ENCODE results near the gene SBF1.

Gene SBF1

DNA sequence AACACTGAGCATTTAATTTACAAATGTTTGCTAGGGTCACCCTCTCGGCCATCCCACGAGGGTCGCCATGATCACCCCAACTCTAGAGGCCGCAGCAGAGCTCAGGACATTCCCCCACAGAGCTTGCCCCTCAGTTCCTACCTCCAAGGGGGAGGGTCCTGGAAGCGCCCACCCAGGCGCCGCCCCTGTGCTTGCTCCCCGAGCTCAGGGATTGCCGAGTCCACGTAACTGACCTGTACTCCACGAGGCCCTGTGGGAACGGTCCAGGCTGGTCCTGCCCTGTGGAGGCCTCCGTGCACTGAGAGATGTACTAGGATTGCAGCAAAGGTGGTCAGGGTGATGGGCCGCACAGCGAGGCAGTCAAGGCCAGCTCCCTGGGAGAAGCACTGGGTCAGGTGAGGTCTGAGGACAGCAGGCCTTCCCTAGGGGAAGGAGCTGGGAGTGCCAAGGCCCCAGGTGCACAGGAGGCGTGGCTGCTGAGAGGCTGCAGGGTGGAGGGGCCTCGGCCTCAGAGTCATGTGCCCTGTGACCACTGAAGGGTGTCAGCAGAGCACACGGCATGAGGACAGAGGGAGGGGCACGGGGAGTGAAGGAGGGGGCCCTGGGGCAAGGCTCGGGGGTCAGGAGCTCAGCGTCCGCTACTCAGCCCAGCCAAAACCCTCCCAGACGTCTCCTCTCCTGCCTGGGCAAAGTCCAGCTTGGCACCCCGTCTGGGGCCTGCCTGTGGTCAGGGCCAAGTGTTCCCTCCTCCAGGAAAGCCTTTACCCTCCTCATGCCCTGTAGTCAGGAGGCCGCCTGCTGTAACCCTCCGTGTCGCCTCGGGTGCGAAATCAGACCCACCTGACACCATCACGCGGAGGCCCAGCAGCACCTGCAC lies 9.4 kb upstream of the SBF1 start (continued):
- TF ChIP-seq, protein P1, sequence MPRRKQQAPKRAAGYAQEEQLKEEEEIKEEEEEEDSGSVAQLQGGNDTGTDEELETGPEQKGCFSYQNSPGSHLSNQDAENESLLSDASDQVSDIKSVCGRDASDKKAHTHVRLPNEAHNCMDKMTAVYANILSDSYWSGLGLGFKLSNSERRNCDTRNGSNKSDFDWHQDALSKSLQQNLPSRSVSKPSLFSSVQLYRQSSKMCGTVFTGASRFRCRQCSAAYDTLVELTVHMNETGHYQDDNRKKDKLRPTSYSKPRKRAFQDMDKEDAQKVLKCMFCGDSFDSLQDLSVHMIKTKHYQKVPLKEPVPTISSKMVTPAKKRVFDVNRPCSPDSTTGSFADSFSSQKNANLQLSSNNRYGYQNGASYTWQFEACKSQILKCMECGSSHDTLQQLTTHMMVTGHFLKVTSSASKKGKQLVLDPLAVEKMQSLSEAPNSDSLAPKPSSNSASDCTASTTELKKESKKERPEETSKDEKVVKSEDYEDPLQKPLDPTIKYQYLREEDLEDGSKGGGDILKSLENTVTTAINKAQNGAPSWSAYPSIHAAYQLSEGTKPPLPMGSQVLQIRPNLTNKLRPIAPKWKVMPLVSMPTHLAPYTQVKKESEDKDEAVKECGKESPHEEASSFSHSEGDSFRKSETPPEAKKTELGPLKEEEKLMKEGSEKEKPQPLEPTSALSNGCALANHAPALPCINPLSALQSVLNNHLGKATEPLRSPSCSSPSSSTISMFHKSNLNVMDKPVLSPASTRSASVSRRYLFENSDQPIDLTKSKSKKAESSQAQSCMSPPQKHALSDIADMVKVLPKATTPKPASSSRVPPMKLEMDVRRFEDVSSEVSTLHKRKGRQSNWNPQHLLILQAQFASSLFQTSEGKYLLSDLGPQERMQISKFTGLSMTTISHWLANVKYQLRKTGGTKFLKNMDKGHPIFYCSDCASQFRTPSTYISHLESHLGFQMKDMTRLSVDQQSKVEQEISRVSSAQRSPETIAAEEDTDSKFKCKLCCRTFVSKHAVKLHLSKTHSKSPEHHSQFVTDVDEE (CRISPR knock-in tag; IDR thresholded peaks at IDR 0.05), result no peak
- no peak for TF ChIP-seq RARB (CRISPR knock-in tag; IDR thresholded peaks at IDR 0.05)
- TF ChIP-seq ISL1 (CRISPR knock-in tag; IDR thresholded peaks at IDR 0.05), result no peak
- no peak for TF ChIP-seq ZNF565 (CRISPR knock-in tag; conservative IDR thresholded peaks at IDR 0.05; ENCODE audit: low read depth)

DNA sequence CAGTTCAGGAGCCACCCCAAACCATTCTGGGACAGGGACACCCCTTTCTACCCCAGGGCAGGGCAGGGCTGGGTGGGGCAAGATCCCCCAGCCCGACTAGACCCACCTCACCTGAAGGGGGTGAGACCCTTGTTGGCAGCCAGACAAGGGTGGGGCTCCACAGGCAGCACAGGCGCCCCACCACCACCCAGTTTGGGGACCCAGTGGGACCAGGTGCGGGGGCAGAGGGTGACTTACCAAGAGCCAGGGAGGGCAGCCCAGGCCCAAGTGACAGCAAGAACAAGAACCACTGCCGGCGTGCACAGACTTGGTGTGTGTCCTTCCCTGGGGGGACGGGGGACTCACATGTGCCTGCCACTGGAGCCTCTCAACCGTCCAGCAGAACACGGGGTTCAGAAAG lies 8.7 kb upstream of the SBF1 start:
- TF ChIP-seq, protein P2, sequence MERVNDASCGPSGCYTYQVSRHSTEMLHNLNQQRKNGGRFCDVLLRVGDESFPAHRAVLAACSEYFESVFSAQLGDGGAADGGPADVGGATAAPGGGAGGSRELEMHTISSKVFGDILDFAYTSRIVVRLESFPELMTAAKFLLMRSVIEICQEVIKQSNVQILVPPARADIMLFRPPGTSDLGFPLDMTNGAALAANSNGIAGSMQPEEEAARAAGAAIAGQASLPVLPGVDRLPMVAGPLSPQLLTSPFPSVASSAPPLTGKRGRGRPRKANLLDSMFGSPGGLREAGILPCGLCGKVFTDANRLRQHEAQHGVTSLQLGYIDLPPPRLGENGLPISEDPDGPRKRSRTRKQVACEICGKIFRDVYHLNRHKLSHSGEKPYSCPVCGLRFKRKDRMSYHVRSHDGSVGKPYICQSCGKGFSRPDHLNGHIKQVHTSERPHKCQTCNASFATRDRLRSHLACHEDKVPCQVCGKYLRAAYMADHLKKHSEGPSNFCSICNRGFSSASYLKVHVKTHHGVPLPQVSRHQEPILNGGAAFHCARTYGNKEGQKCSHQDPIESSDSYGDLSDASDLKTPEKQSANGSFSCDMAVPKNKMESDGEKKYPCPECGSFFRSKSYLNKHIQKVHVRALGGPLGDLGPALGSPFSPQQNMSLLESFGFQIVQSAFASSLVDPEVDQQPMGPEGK (CRISPR knock-in tag; IDR thresholded peaks at IDR 0.05; ENCODE audit: borderline replicate concordance), result no peak
- TF ChIP-seq TCF4 (CRISPR knock-in tag; IDR thresholded peaks at IDR 0.05; ENCODE audit: borderline replicate concordance) (no peak), ZNF70 (CRISPR knock-in tag; IDR thresholded peaks at IDR 0.05) (no peak)
- ATAC-seq, result no peak

DNA sequence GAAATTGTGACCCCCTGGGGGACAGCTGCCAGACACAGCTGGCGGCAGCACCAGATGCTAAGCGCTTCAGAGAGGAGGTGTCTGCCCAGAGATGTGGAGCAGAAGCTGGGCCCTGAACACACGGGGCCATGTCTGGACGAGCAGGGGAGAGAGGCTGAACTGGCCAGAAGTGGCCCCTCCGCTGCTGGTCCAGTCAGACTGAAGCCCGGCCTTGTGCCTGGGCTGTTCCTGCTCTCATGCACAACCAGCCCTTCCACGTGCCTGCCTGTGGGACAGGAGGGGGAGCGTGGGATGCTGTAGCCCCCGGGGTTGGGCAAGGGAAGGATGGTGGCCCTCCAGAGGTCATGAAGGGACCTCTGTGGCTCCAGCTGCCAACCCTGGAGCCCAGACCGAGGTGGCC lies 8.3 kb upstream of the SBF1 start:
- ATAC-seq, result no peak
- no peak for TF ChIP-seq ISL1 (CRISPR knock-in tag; IDR thresholded peaks at IDR 0.05)

DNA sequence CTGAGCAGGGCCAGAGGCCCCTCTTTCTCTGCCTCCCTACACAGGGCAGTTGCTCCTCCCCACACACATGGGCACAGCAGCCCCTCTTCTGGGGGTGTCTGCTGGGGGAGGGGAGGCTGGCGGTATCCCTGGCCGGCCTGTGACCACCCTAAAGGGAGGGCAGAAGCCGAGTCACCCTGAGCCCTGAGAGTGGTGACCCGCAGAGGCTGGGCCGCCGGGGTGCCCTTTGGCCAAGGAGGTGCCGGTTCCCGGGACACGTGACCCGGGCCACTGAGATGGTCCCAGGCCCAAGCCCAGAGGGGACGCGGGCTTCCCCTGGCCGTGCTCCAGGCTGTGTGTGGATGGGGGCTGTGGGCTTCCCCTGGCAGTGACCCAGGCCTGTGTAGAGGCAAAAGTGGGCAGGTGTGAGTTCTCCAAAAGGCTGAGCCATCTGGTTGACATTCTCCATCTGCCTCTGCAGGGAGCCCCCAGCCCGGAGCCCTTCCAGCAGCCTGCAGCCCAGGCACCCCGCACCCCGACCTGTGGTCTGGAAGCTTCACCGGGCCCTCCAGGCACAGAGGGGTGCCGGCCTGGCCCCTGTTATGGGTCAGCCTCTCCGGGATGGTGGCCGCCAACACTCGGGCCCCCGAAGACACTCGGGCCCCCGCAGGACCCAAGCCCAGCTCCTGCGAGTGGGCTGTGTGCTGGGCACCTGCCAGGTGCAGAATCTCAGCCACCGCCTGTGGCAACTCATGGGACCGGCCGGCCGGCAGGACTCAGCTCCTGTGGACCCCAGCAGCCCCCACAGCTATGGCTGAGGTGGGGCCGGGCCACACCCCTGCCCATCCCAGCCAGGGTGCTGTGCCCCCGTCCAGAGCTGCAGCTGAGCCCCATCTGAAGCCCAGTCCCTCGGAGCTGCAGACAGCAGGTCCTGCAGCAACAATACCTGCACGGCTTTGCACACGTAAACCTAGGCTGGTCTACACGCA lies 7.6 kb upstream of the SBF1 start:
- no peak for ATAC-seq

DNA sequence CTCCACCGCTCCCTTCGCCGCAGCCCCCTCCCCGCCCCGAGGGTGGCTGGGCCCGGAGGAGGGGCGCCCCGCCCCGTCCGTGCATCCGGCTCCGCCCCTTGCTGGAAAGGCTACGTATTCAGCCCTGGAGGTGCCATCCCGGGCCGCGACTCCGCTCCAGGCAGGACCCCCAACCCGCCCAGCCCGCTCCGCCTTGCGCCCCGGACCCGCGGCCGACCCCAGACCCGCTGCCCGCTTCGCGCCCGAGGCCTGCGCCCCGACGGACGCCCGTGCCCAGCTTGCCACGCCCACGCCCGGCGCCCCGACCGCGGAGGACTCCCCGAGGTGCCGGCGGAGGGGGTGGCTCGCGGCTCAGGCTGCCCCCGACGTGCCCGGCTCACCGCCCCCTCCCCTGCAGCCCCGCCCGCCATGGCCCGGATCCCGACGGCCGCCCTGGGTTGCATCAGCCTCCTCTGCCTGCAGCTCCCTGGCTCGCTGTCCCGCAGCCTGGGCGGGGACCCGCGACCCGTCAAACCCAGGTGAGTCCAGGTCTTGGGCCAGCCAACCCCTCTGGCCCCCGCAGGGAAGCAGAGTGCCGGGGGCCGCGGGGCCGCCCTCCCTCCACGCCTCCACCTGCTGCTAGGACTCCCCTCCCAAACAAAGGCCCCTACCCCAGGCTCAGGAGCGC lies 6.7 kb upstream of the SBF1 start, which contains the start of gene ADM2:
Gene ADM2 (plus strand): TSS at position 104 of the 667 bp plus-strand sequence. CDS start 305 bp downstream, at position 409.
- ATAC-seq, result peak; percentile 44
- no peak for TF ChIP-seq OSR1 (CRISPR knock-in tag; IDR thresholded peaks at IDR 0.05)
- no peak for TF ChIP-seq GLIS3 (CRISPR knock-in tag; IDR thresholded peaks at IDR 0.05)
- no peak for TF ChIP-seq ZNF565 (CRISPR knock-in tag; conservative IDR thresholded peaks at IDR 0.05; ENCODE audit: low read depth)
- no peak for TF ChIP-seq ZFP3 (CRISPR knock-in tag; IDR thresholded peaks at IDR 0.05)
- no peak for TF ChIP-seq ESRRG (CRISPR knock-in tag; IDR thresholded peaks at IDR 0.05)
- no peak for TF ChIP-seq SNAI2 (CRISPR knock-in tag; IDR thresholded peaks at IDR 0.05)
- TF ChIP-seq TCF4 (CRISPR knock-in tag; IDR thresholded peaks at IDR 0.05; ENCODE audit: borderline replicate concordance), result no peak
- TF ChIP-seq ARNTL (CRISPR knock-in tag; IDR thresholded peaks at IDR 0.05; ENCODE audit: borderline replicate concordance, low read depth), result no peak
- no peak for TF ChIP-seq RARB (CRISPR knock-in tag; IDR thresholded peaks at IDR 0.05)
- no peak for TF ChIP-seq PPARA (CRISPR knock-in tag; IDR thresholded peaks at IDR 0.05; ENCODE audit: borderline replicate concordance)
- no peak for TF ChIP-seq ZNF70 (CRISPR knock-in tag; IDR thresholded peaks at IDR 0.05)
- TF ChIP-seq, protein P3, sequence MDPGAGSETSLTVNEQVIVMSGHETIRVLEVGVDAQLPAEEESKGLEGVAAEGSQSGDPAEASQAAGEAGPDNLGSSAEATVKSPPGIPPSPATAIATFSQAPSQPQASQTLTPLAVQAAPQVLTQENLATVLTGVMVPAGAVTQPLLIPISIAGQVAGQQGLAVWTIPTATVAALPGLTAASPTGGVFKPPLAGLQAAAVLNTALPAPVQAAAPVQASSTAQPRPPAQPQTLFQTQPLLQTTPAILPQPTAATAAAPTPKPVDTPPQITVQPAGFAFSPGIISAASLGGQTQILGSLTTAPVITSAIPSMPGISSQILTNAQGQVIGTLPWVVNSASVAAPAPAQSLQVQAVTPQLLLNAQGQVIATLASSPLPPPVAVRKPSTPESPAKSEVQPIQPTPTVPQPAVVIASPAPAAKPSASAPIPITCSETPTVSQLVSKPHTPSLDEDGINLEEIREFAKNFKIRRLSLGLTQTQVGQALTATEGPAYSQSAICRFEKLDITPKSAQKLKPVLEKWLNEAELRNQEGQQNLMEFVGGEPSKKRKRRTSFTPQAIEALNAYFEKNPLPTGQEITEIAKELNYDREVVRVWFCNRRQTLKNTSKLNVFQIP (CRISPR knock-in tag; IDR thresholded peaks at IDR 0.05; ENCODE audit: borderline replicate concordance, low read depth), result no peak
- no peak for TF ChIP-seq ISL1 (CRISPR knock-in tag; IDR thresholded peaks at IDR 0.05)
- TF ChIP-seq, protein P2 (CRISPR knock-in tag; IDR thresholded peaks at IDR 0.05; ENCODE audit: borderline replicate concordance), result no peak
- TF ChIP-seq, protein P4, sequence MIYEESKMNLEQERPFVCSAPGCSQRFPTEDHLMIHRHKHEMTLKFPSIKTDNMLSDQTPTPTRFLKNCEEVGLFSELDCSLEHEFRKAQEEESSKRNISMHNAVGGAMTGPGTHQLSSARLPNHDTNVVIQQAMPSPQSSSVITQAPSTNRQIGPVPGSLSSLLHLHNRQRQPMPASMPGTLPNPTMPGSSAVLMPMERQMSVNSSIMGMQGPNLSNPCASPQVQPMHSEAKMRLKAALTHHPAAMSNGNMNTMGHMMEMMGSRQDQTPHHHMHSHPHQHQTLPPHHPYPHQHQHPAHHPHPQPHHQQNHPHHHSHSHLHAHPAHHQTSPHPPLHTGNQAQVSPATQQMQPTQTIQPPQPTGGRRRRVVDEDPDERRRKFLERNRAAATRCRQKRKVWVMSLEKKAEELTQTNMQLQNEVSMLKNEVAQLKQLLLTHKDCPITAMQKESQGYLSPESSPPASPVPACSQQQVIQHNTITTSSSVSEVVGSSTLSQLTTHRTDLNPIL (CRISPR knock-in tag; IDR thresholded peaks at IDR 0.05; ENCODE audit: low read depth), result no peak
- TF ChIP-seq ZFP30 (CRISPR knock-in tag; IDR thresholded peaks at IDR 0.05), result no peak
- TF ChIP-seq BACH2 (CRISPR knock-in tag; IDR thresholded peaks at IDR 0.05; ENCODE audit: borderline replicate concordance), result no peak
- TF ChIP-seq ZC3H10 (CRISPR knock-in tag; IDR thresholded peaks at IDR 0.05), result no peak
- no peak for TF ChIP-seq TOX (CRISPR knock-in tag; IDR thresholded peaks at IDR 0.05; ENCODE audit: borderline replicate concordance)

More for the DNA sequence above, 7.6 kb upstream of the SBF1 start:
- TF ChIP-seq ZNF70 (CRISPR knock-in tag; IDR thresholded peaks at IDR 0.05) (no peak), ARNTL (CRISPR knock-in tag; IDR thresholded peaks at IDR 0.05; ENCODE audit: borderline replicate concordance, low read depth) (no peak), TCF4 (CRISPR knock-in tag; IDR thresholded peaks at IDR 0.05; ENCODE audit: borderline replicate concordance) (no peak), ZC3H10 (CRISPR knock-in tag; IDR thresholded peaks at IDR 0.05) (no peak), PPARA (CRISPR knock-in tag; IDR thresholded peaks at IDR 0.05; ENCODE audit: borderline replicate concordance) (no peak)

Data from SK-N-SH treated with all-trans-retinoic acid at 6 μM for 48 hours (cell line).